ENCODE results near the gene ADGRG6.

GRCh38 chr6:142416686-142417085, 114.9 kb downstream of the ADGRG6 start:
- no peak for TF ChIP-seq CTCF (IDR thresholded peaks at IDR 0.05)
- TF ChIP-seq REST (IDR thresholded peaks at IDR 0.05; ENCODE audit: insufficient read depth in 1 of 2, low read depth in 2 of 2, low read length in 1 of 2) = no peak
